Mammary epithelial cell (primary cell): ENCODE data around the gene PDE6A.

Experiments
- CTCF ChIP-seq, 2 donors: IDR thresholded peaks in 1 of 2; conservative IDR thresholded peaks in 1 of 2; 2 replicates each; pipeline ENCODE4 v1.5.1; 2011 to 2012; ENCODE audit warnings: inconsistent platforms in 2 of 2, low read length in 2 of 2, mild to moderate bottlenecking in 2 of 2, control low read depth in 1 of 2, low read depth in 1 of 2; ENCODE audit not compliant: insufficient read depth in 1 of 2; ENCODE audit errors: extremely low read depth in 1 of 2
- EZH2 ChIP-seq: IDR thresholded peaks from 2 replicates; pipeline ENCODE4 v1.6.1; 2012; ENCODE audit warnings: low read length, inconsistent platforms, borderline replicate concordance

- peak in 1 of 2 donors; percentile 7 for TF ChIP-seq CTCF (conservative IDR thresholded peaks at IDR 0.05 in 1 of 2, IDR thresholded peaks at IDR 0.05 in 1 of 2; ENCODE audit: extremely low read depth in 1 of 2, insufficient read depth in 1 of 2, low read depth in 1 of 2, low read length in 2 of 2)
- no peak for TF ChIP-seq EZH2
These were observed 5.7 kb downstream of the PDE6A start for GRCh38 chr5:149938791-149939358.
